Measurements from ENCODE around the gene AVP. TPM values are rescaled to one million over a fixed set of nuclear protein-coding genes. Genes with fewer than 3 reads are reported as not detected.

AVP gene
- total RNA-seq, 1 experiment from 2014 or later = not detected

DNA sequence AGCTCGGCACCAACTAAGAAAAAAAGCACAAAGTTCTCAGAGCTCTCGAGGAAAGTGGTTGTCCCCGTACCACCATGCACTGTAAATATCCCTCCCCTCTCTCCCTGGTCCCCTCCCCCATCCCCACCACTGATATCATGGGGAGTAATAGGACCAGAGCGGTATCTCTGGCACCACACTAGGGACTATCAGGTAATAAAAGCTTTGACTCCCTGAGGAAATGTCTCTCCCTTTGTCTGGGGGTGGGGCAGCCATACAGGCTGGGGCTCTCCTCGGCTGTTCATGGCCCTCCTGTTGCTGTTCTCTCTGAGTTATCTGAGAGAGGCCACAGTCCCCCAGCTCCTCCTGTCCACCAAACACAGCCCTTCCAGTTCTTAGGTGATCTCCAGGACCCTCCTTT lies 46.1 kb downstream of the AVP start:
- DNase-seq = no peak
- no peak for TF ChIP-seq CTCF (IDR thresholded peaks at IDR 0.05; ENCODE audit: unreplicated experiment)
- CTCF ChIA-PET = no interaction called here
- Mint-ChIP-seq H3K9me3 (ENCODE audit: low read depth, unreplicated experiment) (no peaks in the 10 kb centered on the region), H3K27ac (ENCODE audit: unreplicated experiment) (no peak overlapping the region), H3K27me3 (ENCODE audit: unreplicated experiment) (no peaks in the 10 kb centered on the region), H3K36me3 (ENCODE audit: insufficient read depth, unreplicated experiment) (peaks cover 5% of the 10 kb centered on the region), H3K4me3 (ENCODE audit: low read depth, unreplicated experiment) (no peak overlapping the region), H3K4me1 (ENCODE audit: low read depth, unreplicated experiment) (no peaks in the 10 kb centered on the region)
- intact Hi-C loops (cut with micrococcal nuclease; ENCODE audit: unreplicated experiment) = no loop called here
- BruUV-seq (replicated peaks) = no TSS peak

DNA sequence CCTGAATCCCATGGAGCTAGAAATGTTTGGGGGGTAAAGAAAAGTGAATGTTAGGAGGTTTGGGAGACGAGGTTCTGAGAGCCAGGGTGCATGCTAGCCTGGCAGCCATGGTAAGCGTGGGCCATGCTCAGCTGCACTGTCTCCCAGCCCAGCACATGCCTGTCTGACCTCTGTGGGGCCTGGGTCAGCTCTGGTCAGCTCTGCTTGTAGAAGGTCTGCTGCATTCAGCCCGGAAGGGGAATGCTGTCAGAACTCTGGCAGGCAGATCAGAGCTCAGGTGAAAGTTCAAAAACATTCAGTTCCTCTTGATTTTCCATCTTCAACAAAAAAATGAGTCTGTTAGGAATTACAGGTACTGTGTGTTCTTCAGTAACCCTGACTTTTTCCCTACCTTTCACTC lies 46.9 kb downstream of the AVP start:
- intact Hi-C loops (cut with micrococcal nuclease; ENCODE audit: unreplicated experiment) = no loop called here
- Mint-ChIP-seq H3K4me3 (ENCODE audit: low read depth, unreplicated experiment) (no peak overlapping the region), H3K27ac (ENCODE audit: unreplicated experiment) (no peak overlapping the region), H3K9me3 (ENCODE audit: low read depth, unreplicated experiment) (no peaks in the 10 kb centered on the region), H3K27me3 (ENCODE audit: unreplicated experiment) (no peaks in the 10 kb centered on the region), H3K4me1 (ENCODE audit: low read depth, unreplicated experiment) (no peaks in the 10 kb centered on the region), H3K36me3 (ENCODE audit: insufficient read depth, unreplicated experiment) (peaks cover 5% of the 10 kb centered on the region)
- no peak for TF ChIP-seq CTCF (IDR thresholded peaks at IDR 0.05; ENCODE audit: unreplicated experiment)
- DNase-seq = no peak
- CTCF ChIA-PET = no interaction called here
- BruUV-seq (replicated peaks) = no TSS peak

DNA sequence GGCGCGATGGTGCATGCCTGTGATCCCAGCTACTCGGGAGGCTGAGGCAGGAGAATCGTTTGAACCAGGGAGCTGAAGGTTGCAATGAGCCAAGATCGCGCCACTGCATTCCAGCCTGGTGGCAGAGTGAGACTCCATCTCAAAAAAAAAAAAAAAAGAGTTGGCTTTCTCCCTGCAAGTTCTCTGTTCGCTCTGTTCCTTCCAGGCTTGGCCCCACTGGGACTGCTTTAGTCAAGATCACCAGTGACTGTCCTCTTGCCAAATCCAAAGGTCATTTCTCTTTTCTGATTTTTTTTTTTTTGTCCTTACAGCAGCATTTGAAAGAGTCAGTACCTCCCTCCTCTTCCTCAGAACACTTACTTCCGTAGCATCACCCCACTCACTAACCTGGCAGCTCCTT lies 51.9 kb downstream of the AVP start:
- H3K27me3 Mint-ChIP-seq (ENCODE audit: unreplicated experiment) = no peaks in the 10 kb centered on the region
- no TSS peak for BruUV-seq (replicated peaks)
- H3K4me1 Mint-ChIP-seq (ENCODE audit: low read depth, unreplicated experiment) = no peaks in the 10 kb centered on the region
- no peaks in the 10 kb centered on the region for H3K9me3 Mint-ChIP-seq (ENCODE audit: low read depth, unreplicated experiment)
- CTCF ChIA-PET = no interaction called here
- no peak overlapping the region for H3K27ac Mint-ChIP-seq (ENCODE audit: unreplicated experiment)
- H3K4me3 Mint-ChIP-seq (ENCODE audit: low read depth, unreplicated experiment) = no peak overlapping the region
- intact Hi-C loops (cut with micrococcal nuclease; ENCODE audit: unreplicated experiment) = no loop called here
- DNase-seq = no peak
- no peaks in the 10 kb centered on the region for H3K36me3 Mint-ChIP-seq (ENCODE audit: insufficient read depth, unreplicated experiment)
- TF ChIP-seq CTCF (IDR thresholded peaks at IDR 0.05; ENCODE audit: unreplicated experiment) = no peak

Other genes with a start within 250 kb of the AVP start
- gene PCED1A, start 244.1 kb downstream of the AVP start, total RNA-seq (2022) = 26.9 and 27.1 TPM in 2 replicates
- 22.2 and 25.9 TPM in 2 replicates for gene VPS16, start 244.0 kb downstream of the AVP start, total RNA-seq (2022)
- gene PTPRA, start 211.2 kb downstream of the AVP start, total RNA-seq (2022) = 30.2 and 33.2 TPM in 2 replicates
- 0.50 and 1.7 TPM in 2 replicates for gene GNRH2, start 41.1 kb downstream of the AVP start, total RNA-seq (2022)
- 30.7 and 35.6 TPM in 2 replicates for gene MRPS26, start 38.7 kb downstream of the AVP start, total RNA-seq (2022)
- gene OXT, start 13.1 kb downstream of the AVP start, total RNA-seq (2022) = not detected in 2 replicates
- gene FASTKD5, start 75.1 kb upstream of the AVP start, total RNA-seq (2022) = 13.3 and 13.9 TPM in 2 replicates
- 3.3 and 4.3 TPM in 2 replicates for gene UBOX5, start 75.1 kb upstream of the AVP start, total RNA-seq (2022)
- gene LZTS3, start 88.8 kb upstream of the AVP start, total RNA-seq (2022) = 10.4 and 11.4 TPM in 2 replicates
- 30.9 and 36.3 TPM in 2 replicates for gene DDRGK1, start 120.0 kb upstream of the AVP start, total RNA-seq (2022)
- 42.5 and 53.4 TPM in 2 replicates for gene ITPA, start 124.8 kb upstream of the AVP start, total RNA-seq (2022)
- 9.4 and 11.0 TPM in 2 replicates for gene SLC4A11, start 154.5 kb upstream of the AVP start, total RNA-seq (2022)